SHP77 (cell line): ENCODE data around the gene ALKBH7.
"Not testable (repeated sequence)": the region's sequence is repeated elsewhere in the genome, so short reads cannot be mapped to it uniquely, and the experiment has no call there.

Experiments
- DNase-seq, 2 experiments: peaks; one replicate each; lab custom pipeline; 2025; lab: John Stamatoyannopoulos, UW

Gene ALKBH7

DNA sequence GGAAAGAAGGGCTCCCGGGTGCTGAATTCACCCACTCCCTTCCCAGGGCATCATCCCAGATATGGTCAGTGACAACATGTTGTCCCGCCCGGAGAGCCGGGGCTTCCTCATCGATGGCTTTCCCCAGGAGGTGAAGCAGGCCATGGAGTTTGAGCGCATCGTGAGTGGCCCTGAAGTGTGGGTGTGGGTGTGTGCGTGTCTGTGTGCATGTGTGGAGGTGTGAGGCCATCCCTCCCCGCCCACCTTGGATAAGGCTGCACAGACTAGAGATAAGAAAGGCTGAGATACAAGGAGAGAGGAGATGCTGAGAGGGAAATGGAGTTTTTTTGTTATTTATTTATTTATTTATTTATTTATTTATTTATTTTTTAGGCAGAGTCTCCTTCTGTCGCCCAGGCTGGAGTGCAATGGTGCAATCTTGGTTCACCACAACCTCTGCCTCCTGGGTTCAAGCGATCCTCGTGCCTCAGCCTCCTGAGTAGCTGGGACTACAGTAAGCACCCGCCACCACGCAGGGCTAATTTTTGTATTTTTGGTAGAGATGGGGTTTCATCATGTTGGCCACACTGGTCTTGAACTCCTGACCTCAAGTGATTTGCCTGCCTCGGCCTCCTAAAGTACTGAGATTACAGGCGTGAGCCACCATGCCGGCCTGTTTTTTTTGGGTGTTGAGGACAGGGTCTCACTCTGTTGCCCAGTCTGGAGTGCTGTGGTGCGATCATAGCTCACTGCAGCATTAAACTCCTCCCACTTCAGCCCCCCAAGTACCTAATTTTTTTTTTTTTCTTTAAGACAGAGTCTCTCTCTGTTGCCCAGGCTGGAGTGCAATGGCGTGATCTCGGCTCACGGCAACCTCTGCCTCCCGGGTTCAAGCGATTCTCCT is 27.7 kb downstream of the ALKBH7 start:
- DNase-seq = not testable (repeated sequence)

DNA sequence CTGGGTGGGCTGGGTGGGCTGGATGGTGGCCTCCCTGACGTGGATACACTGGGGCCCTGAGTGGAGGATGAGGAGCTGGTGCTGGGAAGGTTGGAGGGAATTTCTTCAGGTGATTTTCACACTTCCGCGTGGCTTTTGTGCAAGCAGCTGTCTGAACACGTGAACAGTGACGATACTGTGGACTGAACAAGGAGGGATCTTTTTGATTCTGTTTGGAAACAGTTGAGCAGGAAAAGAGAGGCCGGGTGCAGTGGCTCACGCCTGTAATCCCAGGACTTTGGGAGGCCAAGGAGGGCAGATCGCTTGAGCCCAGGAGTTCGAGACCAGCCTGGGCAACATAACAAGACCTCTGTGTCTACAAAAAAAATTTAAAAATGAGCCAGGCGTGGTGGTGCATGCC is 29.5 kb downstream of the ALKBH7 start:
- DNase-seq = no peak

DNA sequence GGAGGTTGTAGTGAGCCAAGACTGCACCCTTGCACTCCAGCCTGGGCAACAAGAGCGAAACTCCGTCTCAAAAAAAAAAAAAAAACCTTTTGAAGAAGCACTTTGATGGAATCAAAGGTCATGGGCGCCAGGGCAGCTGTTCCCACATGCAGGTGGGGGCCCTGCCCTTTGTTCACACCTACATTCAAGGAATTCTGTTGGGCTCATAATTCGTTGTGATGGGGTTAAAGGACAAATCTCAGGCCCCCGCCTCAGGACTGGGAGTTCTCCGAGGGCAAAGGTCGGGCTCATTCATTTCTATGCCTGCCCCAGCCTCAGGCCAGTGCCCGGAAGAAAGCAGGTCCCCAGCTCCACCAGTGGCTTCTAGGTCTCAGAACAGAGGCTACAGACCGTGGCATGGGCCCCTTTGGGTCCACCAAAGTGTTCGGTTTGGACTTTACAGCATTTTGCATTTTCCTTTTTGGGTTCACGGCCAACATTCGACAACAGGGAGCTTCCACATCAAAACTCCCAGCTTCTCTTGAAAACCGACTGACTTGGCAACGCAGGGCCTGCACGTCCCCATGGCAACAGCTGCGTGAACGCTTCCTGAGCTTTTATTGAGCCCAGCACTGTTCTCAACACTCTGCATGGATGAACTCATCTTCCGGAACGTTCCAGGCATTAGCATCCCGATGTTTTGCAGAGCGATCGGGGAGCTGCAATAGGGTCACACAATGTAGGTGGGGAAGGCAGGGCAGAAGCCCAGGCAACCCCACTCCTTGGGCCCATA is 30.4 kb downstream of the ALKBH7 start:
- no peak for DNase-seq

DNA sequence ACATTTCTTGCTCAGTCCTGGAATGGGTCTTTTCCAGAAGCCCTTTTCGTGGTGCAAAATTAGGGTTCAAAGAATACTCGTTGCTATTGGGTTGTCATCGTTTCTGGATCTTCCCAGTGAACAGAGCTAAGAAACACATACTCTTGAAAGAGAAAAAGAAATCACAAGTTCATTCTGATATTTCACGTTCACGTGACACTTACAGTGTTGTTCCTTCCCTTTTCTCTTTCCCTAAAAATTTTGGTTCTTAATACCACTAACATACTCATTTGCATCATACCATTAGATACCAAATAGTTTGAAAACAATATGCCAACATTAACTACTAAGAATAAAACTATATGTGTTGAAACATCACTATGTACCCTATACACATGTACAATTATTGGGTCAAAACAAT is 33.8 kb downstream of the ALKBH7 start:
- no peak for DNase-seq

DNA sequence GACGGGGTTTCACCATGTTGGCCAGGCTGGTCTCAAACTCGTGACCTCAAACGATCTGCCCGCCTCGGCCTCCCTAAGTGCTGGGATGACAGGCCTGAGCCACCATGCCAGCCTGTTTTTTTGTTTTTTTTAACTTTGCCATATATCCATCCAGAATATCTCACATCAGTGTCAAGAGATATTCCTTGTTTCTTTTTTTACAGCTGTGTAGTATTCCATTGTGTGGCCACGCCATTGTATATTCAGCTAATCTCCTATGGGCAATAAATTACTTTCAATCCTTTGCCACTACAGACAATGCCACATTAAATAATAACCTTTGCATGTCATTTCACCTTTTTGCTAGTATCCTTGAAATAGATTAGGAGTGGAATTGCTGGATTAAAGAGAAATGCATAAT is 36.8 kb downstream of the ALKBH7 start:
- no peak for DNase-seq

DNA sequence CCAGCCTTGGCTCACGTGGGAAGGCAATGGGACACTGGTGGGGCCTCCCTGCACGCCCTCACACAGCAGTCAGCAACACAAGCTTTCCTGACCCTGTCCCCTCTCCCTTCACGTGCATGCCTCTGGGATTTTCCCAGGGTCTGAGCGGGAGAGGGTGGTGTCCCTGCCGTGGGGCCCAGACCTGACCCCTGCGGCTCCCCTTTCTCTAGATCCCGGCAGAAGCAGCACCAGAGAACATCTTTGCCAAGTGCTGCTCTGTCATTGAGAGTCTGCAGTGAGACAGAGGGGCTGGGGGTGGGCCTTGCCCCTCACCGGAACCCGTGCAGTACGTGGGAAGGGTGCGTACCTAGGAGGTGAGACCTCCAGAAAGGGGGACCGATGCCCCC is 39.5 kb downstream of the ALKBH7 start:
- DNase-seq = no peak

DNA sequence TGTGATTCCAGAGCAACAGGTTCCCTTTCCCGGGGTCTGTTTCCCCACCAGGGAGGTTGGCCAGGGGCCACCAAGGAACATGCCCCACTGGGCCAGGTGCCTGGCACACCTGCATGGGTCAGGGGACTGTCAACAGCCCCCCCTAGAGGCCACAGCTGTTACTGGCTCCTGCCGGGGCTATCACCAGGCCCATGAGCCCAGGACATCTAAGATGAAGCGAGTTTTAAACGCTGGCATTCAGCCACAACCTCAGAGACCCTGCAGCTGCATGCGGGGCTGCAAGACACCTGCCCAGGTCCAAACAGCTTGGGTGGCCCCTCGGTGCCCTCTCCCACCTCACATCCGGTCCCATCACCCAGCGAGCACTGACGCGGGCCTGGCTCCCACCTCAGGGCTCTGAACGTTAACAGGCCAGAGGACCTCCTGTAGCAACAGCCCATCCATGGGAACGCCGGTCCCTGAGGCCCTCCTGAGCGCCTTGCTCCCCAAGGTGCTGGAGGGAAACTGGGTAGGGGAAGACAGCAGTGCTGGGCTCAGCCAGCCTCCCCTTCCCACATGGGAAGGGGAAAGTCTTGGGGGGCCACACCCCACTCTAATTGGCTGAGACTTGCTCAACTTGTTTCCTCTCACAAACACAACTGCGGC is 40.0 kb downstream of the ALKBH7 start:
- DNase-seq = peak in 1 of 2 experiments; percentile 8

DNA sequence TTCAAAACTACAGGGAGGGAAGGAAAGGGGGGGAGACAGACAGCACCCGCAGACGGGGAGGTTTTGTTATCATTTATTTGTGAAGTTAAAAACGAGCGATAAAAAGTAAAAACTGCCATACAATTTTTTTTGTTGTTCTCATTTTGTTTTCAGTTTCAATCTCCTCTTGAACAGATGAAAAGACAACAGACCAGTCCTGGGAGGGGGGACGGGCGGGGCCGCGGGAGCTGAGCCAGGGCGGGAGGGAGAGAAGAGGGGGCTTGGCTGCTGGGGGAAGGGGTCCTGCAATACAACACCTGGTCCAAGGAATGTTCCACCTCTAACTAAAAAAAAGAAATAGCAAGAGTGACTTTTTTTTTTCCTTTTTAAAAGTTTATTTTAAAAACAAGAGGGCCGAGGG is 40.7 kb downstream of the ALKBH7 start:
- DNase-seq = no peak

DNA sequence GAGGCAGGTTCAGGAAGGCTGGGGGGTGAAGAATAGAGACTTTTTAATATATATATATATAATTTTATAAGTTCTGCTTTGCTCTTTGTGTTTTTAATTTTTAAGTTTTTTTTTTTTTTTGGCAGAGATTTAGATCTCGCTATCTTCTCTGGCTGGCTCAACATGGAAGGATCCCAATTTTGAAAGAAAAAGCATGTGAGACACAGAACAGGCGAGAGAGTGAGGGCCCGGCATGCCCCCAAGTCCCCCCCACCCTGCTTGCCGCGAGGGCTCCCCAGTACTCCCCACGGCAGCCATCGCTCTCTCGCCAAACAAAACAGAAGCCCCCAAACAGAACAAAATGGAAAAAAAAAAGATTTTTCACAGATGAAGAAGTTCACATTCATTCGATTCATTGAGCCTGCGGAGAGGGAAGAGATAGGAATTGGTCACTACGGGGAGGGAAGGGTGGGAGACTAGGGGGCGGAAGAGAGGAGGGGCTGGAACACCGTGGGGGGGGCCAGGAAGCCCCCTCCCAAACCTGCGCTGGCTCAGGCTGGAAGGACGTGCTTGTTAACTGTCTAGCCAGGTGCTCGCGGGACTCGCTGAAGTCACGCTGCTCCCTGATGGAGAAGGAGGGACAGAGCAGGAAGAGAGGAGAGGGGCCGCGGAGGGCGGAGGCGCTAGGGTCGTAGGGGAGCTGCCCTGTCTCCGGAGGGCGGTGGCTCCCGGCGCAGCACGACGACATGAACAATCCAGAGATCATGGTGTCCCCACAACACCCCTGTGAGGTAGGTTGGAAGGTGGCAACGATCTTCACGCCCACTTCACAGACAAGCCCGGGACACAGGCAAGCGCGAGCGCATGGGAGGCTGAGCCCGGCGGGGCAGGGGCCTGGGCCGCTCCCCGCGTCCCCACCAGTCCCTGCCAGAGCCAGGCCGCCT is 41.4 kb downstream of the ALKBH7 start:
- no peak for DNase-seq

DNA sequence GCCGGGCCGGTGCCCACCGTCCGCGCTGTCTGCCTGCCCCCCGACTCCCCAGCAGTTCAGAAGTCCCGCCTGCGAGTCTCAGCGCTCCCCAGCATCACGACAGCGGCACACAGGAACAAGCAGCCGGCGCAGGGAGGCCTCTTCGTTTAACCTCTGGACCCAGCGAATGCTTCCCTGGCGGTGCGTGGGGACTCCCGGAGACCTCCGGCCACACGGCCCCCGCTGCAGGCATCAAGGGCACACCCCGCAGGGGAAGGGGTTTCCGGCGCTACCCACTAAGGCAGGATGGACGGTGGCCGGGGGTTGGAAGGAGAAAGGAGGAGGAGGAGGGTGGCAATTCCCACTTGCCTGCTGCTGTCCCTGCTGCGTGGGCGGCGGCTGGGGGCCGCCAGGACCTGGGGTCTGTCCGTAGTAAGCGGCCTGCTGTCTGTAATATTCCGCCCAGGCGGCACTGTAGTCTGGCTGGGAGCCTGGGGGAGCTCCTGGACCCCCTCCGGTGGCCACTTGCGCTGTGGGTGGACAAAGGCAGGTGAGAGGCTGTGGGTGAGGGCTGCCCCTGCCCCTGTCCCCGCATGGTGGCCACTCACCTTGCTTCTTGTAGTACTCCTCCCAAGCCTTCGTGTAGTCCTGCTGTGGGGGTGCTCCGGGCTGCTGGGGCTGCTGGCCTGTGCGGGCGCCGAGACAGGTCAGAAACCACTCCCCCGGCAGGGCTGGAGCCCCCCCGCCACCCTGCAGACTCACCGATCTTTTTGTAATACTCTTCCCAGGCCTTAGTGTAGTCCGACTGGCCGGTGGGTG is 42.4 kb downstream of the ALKBH7 start:
- DNase-seq = no peak

DNA sequence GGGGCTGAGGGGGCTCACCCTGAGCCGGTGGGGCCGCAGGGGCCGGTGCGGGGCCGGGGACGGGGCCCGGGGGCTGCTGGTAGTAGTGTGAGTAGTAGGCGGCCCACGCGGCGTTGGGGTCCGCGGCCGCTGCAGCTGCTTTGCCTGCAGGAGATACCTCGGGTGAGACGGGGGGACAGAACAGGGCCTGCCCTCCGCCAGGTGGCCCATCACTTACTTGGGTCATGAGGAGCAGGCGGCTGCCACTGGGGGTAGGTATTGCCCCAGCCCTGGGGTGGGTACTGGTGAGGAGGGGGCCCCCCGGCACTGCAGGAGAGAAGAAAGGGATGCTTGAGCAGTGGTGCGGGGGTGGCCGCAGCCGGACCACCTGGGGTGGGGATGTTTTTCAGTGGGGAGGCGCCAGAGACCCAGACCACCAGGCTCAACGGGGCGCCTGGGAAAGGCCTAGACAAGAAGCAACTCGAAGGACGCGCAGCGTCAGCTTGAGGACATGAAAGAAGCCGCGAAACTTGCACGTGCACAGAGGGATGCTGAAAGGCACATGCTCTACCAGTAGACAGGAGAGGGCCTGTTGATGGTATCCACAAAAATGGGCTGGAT is 43.1 kb downstream of the ALKBH7 start:
- DNase-seq = no peak

DNA sequence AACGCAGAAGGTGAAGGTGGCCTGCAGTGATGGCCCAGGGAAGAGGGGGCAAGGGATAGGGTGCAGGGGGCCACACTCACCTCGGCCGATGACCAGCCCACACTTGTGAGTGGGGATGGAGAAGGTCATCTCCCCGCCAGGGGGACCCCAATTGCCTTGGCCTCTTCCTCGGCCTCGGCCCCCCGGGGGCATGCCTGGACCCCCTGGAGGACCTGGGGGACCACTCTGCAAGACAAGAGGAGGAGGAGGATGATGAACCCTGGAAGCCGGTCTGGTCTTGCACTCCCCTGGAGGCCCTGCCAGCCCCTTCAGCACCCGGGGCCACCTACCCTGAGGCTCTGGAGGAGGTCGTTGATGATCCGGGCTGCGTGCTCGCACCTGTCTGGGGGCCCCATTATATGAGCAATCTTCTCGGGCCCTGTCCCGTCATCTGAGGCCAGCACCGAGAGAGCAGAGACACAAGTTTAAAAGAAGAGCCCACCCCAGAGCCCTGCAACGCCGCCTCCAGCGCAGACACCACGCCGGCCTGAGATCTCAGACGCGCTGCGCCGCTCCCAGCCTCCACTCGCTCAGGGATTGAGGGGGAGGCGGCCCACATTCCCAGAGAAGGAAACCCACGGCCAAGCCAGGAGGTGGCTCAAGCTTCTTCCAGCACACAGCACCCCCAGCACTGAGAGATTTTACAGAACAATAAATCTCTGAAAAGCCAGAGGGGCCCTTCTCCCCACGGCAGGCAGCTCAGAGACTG is 44.2 kb downstream of the ALKBH7 start:
- no peak for DNase-seq

DNA sequence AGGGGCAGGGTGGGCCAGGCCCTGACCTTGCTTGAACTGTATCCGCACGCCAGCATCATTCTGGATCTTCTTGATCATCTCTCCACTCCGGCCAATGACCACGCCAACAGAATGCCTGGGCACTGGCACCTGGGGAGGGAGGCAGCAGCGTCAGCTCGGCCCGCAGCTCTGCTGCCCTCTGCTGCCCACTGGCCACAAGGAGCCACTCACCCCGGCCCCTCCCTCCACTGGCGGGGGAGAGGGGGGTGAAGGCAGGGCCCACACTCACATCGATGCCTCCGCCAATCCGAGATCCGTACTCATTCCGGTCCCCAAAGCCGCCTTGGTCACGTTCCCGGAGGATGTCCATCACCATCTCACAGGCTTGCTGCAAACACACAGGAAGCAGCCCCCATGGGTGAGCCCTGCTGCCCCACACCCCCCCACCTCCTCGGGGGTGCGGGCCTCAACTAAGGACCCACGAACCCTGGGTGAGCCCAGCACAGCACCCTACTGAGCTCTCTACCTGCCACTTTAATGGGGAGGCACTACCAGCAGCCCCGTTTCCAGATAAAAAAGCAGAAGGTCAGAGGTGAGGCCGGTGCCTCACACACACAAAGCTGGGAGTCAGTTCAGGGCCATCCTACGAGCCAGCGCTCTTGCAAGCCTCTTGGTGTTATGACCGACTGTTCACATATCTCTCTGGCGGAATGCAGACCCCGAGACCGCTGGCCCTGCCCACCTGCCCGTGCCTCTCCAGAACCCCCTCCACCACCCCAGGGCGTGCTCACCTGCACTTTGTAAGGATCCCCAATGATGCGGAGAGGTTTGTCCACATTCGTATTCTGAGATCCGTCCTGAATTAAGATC is 45.3 kb downstream of the ALKBH7 start:
- no peak for DNase-seq

DNA sequence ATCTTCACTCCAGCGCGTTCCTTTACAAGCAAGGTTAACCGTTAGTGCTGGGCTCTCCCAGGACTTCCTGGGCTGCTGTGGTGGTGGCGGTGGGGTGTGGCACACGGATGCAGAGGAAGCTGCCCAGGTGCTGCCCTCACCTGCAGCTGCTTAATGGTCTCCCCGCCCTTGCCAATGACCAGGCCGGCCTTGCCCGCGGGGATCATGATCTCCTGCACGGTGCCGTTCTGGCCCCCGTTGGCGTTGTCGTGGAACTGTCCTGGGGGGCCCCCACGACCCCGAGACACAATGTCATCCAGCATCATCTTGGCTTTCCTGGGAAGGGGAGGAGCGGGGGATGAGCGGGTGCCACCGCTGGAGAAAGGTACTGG is 46.0 kb downstream of the ALKBH7 start:
- DNase-seq = no peak

DNA sequence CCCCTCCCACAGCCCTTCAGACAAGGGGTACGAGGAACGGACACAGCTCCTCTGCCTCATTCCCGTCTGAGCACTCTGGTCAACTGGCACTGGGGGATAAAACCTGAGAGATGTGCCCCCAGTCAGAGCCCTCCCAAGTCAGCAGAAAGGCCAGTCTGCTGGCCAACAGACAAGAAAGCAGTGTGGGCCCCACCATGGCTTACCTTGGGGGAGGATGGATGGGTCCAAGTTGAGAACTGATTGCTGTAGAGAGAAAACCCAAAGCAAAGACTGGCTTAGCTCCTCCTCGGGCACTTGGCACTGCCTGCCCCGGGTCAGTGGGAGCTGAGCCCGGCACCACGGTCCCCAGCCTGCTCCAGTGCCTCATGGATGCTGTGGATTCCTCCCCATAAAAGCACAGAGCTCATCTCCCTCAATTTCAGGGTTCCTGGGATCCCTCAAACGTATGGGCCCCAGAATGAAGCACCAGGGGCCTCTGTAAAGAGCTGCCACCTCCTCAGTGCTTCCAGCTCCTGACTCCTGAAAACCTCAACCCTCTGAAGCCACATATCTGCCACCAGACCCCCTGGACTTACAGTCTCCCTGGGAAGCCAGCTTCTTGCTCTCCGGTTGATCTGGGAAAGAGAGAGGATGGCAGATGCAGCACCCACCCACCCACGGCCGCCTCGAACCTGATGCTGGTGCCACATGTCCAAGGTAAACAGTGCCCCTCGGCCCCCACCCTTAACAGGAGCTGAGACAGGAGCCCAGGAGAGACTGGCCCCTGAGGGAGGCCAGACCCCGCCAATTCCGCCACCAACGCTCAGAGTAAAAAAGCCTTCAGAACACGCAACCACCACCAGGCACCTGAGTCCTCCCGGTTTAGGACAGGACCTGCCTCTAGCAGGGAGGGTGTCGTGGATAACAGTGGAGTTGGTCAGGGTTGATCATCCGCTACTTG is 48.8 kb downstream of the ALKBH7 start:
- no peak for DNase-seq

DNA sequence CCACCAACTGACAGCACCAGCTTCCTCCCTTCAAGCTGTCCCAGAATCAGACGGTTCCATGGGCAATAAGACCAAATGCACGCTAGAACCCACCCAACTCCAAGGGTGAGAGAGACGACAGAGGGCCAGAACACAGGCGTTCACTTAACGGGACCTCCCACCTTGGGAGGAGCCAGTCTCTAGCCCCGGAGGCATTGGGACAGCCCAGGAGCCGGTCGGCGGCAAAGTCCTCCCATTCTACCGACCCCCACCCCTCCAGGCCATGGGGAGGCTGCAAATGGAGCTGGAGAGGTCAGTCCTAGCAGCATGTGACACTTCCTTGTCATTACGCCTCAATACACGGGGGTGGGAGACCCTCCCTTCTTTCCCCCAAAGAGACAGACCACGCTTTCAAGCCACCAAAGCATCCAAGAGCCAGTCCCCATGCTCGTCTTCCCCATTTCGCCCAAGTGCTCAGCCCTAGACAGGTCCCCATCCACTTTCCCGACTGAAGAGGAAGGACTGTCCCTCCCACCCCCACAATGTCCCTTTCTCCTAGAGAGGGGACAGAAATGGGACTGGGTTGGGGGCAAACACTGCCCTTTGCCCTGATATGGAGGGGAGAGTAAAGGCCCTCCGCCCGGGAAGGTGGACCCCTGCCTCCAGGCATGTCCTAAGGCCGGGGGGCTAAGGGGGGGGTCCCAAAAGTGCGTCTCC is 51.1 kb downstream of the ALKBH7 start:
- no peak for DNase-seq
